ENCODE data around the gene PADI6. TPM values are rescaled to one million over a fixed set of nuclear protein-coding genes. Genes with fewer than 3 reads are reported as not detected.

The PADI6 gene
- total and polyA plus RNA-seq, 9 of the 15 experiments (the other 6 are each of a cell fraction or from before 2014, with no cell fraction given), result not detected

DNA sequence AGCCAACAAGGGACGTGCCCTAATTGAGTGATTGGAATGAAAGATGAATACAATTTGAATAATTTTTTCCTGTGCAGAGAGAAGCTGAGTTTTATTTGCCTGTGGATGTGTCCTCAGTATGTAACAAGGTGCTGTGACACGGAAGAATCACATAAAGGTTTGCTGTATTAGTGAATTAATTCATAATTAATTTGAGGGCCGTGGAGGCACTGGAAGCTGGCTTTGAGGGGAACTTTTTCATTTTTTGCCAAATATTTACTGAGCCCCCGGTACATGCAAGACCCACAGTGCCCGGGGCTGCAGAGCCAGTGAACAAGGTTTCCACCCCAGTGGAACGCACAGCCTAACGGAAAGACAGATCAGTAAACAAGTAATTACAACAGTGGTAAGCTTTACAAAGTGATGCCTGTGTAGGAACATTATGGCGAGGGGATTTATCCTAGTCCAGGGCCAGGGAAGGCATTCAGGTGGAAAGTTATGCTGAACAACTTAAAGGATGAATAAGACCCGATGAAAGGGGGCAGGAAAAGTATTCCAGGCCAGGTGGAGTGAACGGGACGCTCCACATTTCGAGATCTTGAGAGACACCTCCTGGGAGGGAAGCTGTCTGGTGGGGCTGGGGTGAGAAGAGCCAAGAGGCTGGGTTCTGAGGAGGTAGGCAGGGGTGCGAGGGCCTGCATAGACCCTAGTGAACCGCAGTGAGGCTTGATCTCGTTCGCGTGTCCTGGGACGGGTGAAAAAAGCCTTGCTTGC, 68.3 kb downstream of the PADI6 start (continued):
- TF ChIP-seq SRSF1 (IDR thresholded peaks at IDR 0.05; ENCODE audit: low read depth, low read length), result no peak
- TF ChIP-seq ZNF140 (CRISPR knock-in tag; IDR thresholded peaks at IDR 0.05), result no peak
- 0 out of 2 replicates have a peak, but pooled peaks have one; percentile 41 for TF ChIP-seq MECOM (CRISPR knock-in tag; IDR thresholded peaks at IDR 0.05)
- TF ChIP-seq IFI16 (CRISPR knock-in tag; IDR thresholded peaks at IDR 0.05), result no peak
- TF ChIP-seq, protein P1, sequence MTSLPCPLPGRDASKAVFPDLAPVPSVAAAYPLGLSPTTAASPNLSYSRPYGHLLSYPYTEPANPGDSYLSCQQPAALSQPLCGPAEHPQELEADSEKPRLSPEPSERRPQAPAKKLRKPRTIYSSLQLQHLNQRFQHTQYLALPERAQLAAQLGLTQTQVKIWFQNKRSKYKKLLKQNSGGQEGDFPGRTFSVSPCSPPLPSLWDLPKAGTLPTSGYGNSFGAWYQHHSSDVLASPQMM (CRISPR knock-in tag; IDR thresholded peaks at IDR 0.05), result no peak
- TF ChIP-seq JUND (IDR thresholded peaks at IDR 0.05; ENCODE audit: borderline replicate concordance, low read depth, low read length), result no peak
- no peak for TF ChIP-seq JUND (tag; IDR thresholded peaks at IDR 0.05; ENCODE audit: borderline replicate concordance, low read depth, low read length)
- no peak for TF ChIP-seq KLF6 (CRISPR knock-in tag; IDR thresholded peaks at IDR 0.05; ENCODE audit: borderline replicate concordance)
- TF ChIP-seq ZNF644 (tag; IDR thresholded peaks at IDR 0.05; ENCODE audit: low read depth), result no peak
- TF ChIP-seq ZC3H4 (CRISPR knock-in tag; IDR thresholded peaks at IDR 0.05; ENCODE audit: borderline replicate concordance), result no peak
- no peak for TF ChIP-seq NR2C1 (IDR thresholded peaks at IDR 0.05)
- no peak for TF ChIP-seq NR2C1 (tag; IDR thresholded peaks at IDR 0.05)
- TF ChIP-seq NRF1 (conservative IDR thresholded peaks at IDR 0.05 in 1 of 2, IDR thresholded peaks at IDR 0.05 in 1 of 2), result peak; percentile 2 to 15; a peak in 3 of 4 replicates
- TF ChIP-seq, protein P2, sequence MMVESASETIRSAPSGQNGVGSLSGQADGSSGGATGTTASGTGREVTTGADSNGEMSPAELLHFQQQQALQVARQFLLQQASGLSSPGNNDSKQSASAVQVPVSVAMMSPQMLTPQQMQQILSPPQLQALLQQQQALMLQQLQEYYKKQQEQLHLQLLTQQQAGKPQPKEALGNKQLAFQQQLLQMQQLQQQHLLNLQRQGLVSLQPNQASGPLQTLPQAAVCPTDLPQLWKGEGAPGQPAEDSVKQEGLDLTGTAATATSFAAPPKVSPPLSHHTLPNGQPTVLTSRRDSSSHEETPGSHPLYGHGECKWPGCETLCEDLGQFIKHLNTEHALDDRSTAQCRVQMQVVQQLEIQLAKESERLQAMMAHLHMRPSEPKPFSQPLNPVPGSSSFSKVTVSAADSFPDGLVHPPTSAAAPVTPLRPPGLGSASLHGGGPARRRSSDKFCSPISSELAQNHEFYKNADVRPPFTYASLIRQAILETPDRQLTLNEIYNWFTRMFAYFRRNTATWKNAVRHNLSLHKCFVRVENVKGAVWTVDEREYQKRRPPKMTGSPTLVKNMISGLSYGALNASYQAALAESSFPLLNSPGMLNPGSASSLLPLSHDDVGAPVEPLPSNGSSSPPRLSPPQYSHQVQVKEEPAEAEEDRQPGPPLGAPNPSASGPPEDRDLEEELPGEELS (CRISPR knock-in tag; IDR thresholded peaks at IDR 0.05; ENCODE audit: borderline replicate concordance), result no peak
- TF ChIP-seq SP1 (CRISPR knock-in tag; IDR thresholded peaks at IDR 0.05), result 0 out of 2 replicates have a peak, but pooled peaks have one; percentile 41
- TF ChIP-seq KDM5B (IDR thresholded peaks at IDR 0.05; ENCODE audit: insufficient replicate concordance, low read depth, low read length), result no peak
- no peak for TF ChIP-seq SLC30A9 (CRISPR knock-in tag; IDR thresholded peaks at IDR 0.05)
- TF ChIP-seq, protein P3, sequence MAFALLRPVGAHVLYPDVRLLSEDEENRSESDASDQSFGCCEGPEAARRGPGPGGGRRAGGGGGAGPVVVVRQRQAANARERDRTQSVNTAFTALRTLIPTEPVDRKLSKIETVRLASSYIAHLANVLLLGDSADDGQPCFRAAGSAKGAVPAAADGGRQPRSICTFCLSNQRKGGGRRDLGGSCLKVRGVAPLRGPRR (CRISPR knock-in tag; IDR thresholded peaks at IDR 0.05), result no peak
- TF ChIP-seq ZNF124 (CRISPR knock-in tag; IDR thresholded peaks at IDR 0.05), result no peak
- TF ChIP-seq SUPT5H (IDR thresholded peaks at IDR 0.05), result peak; percentile 47; the same call in 1 of the 2 replicates
- TF ChIP-seq, protein P4, sequence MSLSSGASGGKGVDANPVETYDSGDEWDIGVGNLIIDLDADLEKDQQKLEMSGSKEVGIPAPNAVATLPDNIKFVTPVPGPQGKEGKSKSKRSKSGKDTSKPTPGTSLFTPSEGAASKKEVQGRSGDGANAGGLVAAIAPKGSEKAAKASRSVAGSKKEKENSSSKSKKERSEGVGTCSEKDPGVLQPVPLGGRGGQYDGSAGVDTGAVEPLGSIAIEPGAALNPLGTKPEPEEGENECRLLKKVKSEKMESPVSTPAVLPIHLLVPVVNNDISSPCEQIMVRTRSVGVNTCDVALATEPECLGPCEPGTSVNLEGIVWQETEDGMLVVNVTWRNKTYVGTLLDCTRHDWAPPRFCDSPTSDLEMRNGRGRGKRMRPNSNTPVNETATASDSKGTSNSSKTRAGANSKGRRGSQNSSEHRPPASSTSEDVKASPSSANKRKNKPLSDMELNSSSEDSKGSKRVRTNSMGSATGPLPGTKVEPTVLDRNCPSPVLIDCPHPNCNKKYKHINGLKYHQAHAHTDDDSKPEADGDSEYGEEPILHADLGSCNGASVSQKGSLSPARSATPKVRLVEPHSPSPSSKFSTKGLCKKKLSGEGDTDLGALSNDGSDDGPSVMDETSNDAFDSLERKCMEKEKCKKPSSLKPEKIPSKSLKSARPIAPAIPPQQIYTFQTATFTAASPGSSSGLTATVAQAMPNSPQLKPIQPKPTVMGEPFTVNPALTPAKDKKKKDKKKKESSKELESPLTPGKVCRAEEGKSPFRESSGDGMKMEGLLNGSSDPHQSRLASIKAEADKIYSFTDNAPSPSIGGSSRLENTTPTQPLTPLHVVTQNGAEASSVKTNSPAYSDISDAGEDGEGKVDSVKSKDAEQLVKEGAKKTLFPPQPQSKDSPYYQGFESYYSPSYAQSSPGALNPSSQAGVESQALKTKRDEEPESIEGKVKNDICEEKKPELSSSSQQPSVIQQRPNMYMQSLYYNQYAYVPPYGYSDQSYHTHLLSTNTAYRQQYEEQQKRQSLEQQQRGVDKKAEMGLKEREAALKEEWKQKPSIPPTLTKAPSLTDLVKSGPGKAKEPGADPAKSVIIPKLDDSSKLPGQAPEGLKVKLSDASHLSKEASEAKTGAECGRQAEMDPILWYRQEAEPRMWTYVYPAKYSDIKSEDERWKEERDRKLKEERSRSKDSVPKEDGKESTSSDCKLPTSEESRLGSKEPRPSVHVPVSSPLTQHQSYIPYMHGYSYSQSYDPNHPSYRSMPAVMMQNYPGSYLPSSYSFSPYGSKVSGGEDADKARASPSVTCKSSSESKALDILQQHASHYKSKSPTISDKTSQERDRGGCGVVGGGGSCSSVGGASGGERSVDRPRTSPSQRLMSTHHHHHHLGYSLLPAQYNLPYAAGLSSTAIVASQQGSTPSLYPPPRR (CRISPR knock-in tag; IDR thresholded peaks at IDR 0.05; ENCODE audit: borderline replicate concordance), result no peak
